ENCODE results near the gene RAB43.

DNA sequence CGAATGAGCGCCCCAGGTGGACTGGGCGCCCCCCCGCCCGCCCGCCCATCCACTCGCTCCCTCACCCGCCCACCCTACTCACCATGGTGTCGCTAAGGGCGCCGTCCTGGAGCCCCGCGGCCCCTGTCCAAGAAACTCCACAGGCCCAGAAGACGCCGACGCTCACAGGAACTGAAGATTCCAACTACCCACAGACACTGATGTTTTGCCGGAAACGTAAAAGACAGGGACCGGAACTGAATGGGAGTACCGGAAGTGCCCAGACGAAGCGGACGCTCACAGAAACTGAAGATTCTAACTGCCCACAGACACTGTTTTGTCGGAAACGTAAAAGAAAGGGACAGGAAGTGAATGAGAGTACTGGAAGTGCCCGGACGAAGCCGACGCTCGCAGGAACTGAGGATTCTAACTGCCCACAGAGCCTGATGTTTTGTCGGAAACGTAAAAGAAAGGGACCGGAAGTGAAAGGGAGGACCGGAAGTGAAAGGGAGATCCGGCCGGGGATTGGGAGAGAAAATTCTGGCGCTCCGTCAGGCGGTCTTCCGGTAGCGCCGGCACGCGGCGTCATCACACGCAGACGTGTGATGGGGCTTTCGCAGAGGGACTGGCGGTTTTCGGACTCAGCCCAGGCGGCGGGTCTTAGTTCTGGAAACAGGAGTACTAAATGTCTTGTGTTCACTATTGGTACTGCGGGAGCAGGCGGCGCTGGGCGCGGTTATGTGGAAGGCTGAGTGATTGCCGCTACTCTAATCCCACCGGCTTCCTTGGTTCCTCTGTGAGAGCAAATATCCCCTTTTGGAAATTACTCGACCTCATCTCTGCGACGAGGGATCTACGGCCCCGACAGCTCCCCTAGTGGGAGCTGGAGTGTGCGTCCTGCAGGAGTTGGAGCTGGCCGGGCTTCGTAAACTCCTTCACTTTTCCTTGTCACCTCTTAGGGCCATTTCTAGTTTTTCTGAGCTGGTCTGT lies 39.6 kb upstream of the RAB43 start, which contains the start of gene ISY1:
- TF ChIP-seq, protein P1, sequence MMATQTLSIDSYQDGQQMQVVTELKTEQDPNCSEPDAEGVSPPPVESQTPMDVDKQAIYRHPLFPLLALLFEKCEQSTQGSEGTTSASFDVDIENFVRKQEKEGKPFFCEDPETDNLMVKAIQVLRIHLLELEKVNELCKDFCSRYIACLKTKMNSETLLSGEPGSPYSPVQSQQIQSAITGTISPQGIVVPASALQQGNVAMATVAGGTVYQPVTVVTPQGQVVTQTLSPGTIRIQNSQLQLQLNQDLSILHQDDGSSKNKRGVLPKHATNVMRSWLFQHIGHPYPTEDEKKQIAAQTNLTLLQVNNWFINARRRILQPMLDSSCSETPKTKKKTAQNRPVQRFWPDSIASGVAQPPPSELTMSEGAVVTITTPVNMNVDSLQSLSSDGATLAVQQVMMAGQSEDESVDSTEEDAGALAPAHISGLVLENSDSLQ (IDR thresholded peaks at IDR 0.05) = peak; percentile 86
- TF ChIP-seq TARDBP (IDR thresholded peaks at IDR 0.05) = no peak
- TF ChIP-seq BHLHE40 (IDR thresholded peaks at IDR 0.05; ENCODE audit: borderline replicate concordance) = no peak
- TF ChIP-seq SP1 (IDR thresholded peaks at IDR 0.05) = no peak
- TF ChIP-seq LEF1 (IDR thresholded peaks at IDR 0.05; ENCODE audit: borderline replicate concordance) = no peak

Data from HEK293T (cell line).